ENCODE results near the gene IL37. TPM values are rescaled to one million over a fixed set of nuclear protein-coding genes. Genes with fewer than 3 reads are reported as not detected.
"Not testable (repeated sequence)": the region's sequence is repeated elsewhere in the genome, so short reads cannot be mapped to it uniquely, and the experiment has no call there.

IL37 gene
- total RNA-seq, 1 experiment from 2014 or later = 0.22 TPM

GRCh38 chr2:112881217-112881985 is 29.6 kb upstream of the IL37 start:
- no peaks in the 10 kb centered on the region for H3K9me3 ChIP-seq (replicated peaks)
- H3K27ac ChIP-seq = peak overlapping the region; percentile 47
- H3K27me3 ChIP-seq = no peaks in the 10 kb centered on the region
- DNase-seq = peak; percentile 75 to 86
- H3K36me3 ChIP-seq = no peaks in the 10 kb centered on the region
- peaks cover 19% of the 10 kb centered on the region for H3K4me1 ChIP-seq
- no peak overlapping the region for H3K4me3 ChIP-seq

GRCh38 chr2:112883669-112884068 is 27.3 kb upstream of the IL37 start:
- Histone ChIP-seq H3K4me1 (peaks cover 19% of the 10 kb centered on the region), H3K27ac (no peak overlapping the region), H3K27me3 (no peaks in the 10 kb centered on the region), H3K36me3 (no peaks in the 10 kb centered on the region), H3K9me3 (replicated peaks) (no peaks in the 10 kb centered on the region), H3K4me3 (no peak overlapping the region)
- DNase-seq = no peak

- Histone ChIP-seq H3K27me3 (no peaks in the 10 kb centered on the region), H3K4me1 (peaks cover 19% of the 10 kb centered on the region), H3K36me3 (no peaks in the 10 kb centered on the region), H3K27ac (no peak overlapping the region), H3K4me3 (no peak overlapping the region), H3K9me3 (replicated peaks) (no peaks in the 10 kb centered on the region)
- DNase-seq = peak; percentile 58 to 79
Observed at GRCh38 chr2:112884869-112885505, 26.0 kb upstream of the IL37 start.

GRCh38 chr2:112885506-112885902 is 25.5 kb upstream of the IL37 start:
- Histone ChIP-seq H3K4me1 (peaks cover 16% of the 10 kb centered on the region), H3K36me3 (no peaks in the 10 kb centered on the region), H3K9me3 (replicated peaks) (no peaks in the 10 kb centered on the region), H3K4me3 (no peak overlapping the region), H3K27me3 (no peaks in the 10 kb centered on the region), H3K27ac (no peak overlapping the region)
- no peak for DNase-seq

GRCh38 chr2:112886291-112886690 is 24.7 kb upstream of the IL37 start:
- no peaks in the 10 kb centered on the region for H3K9me3 ChIP-seq (replicated peaks)
- H3K27me3 ChIP-seq = no peaks in the 10 kb centered on the region
- H3K36me3 ChIP-seq = no peaks in the 10 kb centered on the region
- no peak for DNase-seq
- peaks cover 10% of the 10 kb centered on the region for H3K4me1 ChIP-seq
- H3K4me3 ChIP-seq = no peak overlapping the region
- H3K27ac ChIP-seq = no peak overlapping the region

GRCh38 chr2:112887964-112888749 is 22.8 kb upstream of the IL37 start:
- Histone ChIP-seq H3K4me3 (no peak overlapping the region), H3K27ac (no peak overlapping the region), H3K4me1 (no peaks in the 10 kb centered on the region), H3K9me3 (replicated peaks) (no peaks in the 10 kb centered on the region), H3K36me3 (no peaks in the 10 kb centered on the region), H3K27me3 (no peaks in the 10 kb centered on the region)
- DNase-seq = no peak

- Histone ChIP-seq H3K27me3 (no peaks in the 10 kb centered on the region), H3K9me3 (replicated peaks) (no peaks in the 10 kb centered on the region), H3K36me3 (no peaks in the 10 kb centered on the region), H3K27ac (no peak overlapping the region), H3K4me3 (no peak overlapping the region), H3K4me1 (no peaks in the 10 kb centered on the region)
- DNase-seq = no peak
Observed at GRCh38 chr2:112889976-112890375, 21.0 kb upstream of the IL37 start.

- Histone ChIP-seq H3K4me1 (no peaks in the 10 kb centered on the region), H3K27ac (no peak overlapping the region), H3K4me3 (no peak overlapping the region), H3K27me3 (no peaks in the 10 kb centered on the region), H3K36me3 (no peaks in the 10 kb centered on the region), H3K9me3 (replicated peaks) (no peaks in the 10 kb centered on the region)
- DNase-seq = no peak
Observed at GRCh38 chr2:112891385-112891831, 19.6 kb upstream of the IL37 start.

- H3K36me3 ChIP-seq = no peaks in the 10 kb centered on the region
- no peaks in the 10 kb centered on the region for H3K9me3 ChIP-seq (replicated peaks)
- no peak overlapping the region for H3K4me3 ChIP-seq
- DNase-seq = no peak
- no peak overlapping the region for H3K27ac ChIP-seq
- H3K27me3 ChIP-seq = no peaks in the 10 kb centered on the region
- no peaks in the 10 kb centered on the region for H3K4me1 ChIP-seq
Observed at GRCh38 chr2:112893752-112894151, 17.2 kb upstream of the IL37 start.

GRCh38 chr2:112896909-112897623 is 13.9 kb upstream of the IL37 start:
- H3K27ac ChIP-seq = no peak overlapping the region
- no peaks in the 10 kb centered on the region for H3K4me1 ChIP-seq
- DNase-seq = no peak

GRCh38 chr2:112897624-112897978 is 13.4 kb upstream of the IL37 start:
- Histone ChIP-seq H3K27me3 (no peaks in the 10 kb centered on the region), H3K36me3 (no peaks in the 10 kb centered on the region), H3K4me1 (no peaks in the 10 kb centered on the region), H3K4me3 (no peak overlapping the region), H3K27ac (no peak overlapping the region), H3K9me3 (replicated peaks) (0 out of 2 replicates have a peak, but pooled peaks cover 2% of the 10 kb centered on the region)
- no peak for DNase-seq

More at GRCh38 chr2:112896909-112897623, 13.9 kb upstream of the IL37 start:
- H3K27me3 ChIP-seq = no peaks in the 10 kb centered on the region
- no peak overlapping the region for H3K4me3 ChIP-seq
- no peaks in the 10 kb centered on the region for H3K36me3 ChIP-seq
- H3K9me3 ChIP-seq (replicated peaks) = 0 out of 2 replicates have a peak, but pooled peaks cover 2% of the 10 kb centered on the region

GRCh38 chr2:112901431-112902065 is 9.4 kb upstream of the IL37 start:
- H3K4me3 ChIP-seq; DNase-seq; H3K27ac ChIP-seq; H3K27me3 ChIP-seq; H3K4me1 ChIP-seq; H3K9me3 ChIP-seq (replicated peaks); H3K36me3 ChIP-seq: not testable (repeated sequence)

- Histone ChIP-seq H3K9me3 (replicated peaks) (peaks cover 2% of the 10 kb centered on the region; the same call in 1 of the 2 replicates), H3K36me3 (no peaks in the 10 kb centered on the region), H3K4me1 (no peaks in the 10 kb centered on the region), H3K27me3 (no peaks in the 10 kb centered on the region), H3K27ac (no peak overlapping the region), H3K4me3 (no peak overlapping the region)
- DNase-seq = no peak
Observed at GRCh38 chr2:112902816-112903215, 8.1 kb upstream of the IL37 start.

GRCh38 chr2:112904883-112905282 is 6.1 kb upstream of the IL37 start:
- H3K4me1 ChIP-seq = peaks cover 5% of the 10 kb centered on the region
- H3K27ac ChIP-seq = no peak overlapping the region
- H3K9me3 ChIP-seq (replicated peaks) = no peaks in the 10 kb centered on the region; the same call in 1 of the 2 replicates
- DNase-seq = no peak
- no peak overlapping the region for H3K4me3 ChIP-seq
- no peaks in the 10 kb centered on the region for H3K36me3 ChIP-seq
- H3K27me3 ChIP-seq = no peaks in the 10 kb centered on the region

All from SJCRH30 (cell line).